Stimulated activated CD8-positive, alpha-beta memory T cell treated with anti-CD3 and anti-CD28 coated beads, Interleukin-7, amount 100 ng/mL, for 24 hours (primary cell): ENCODE data around the gene LCE1C.

Source experiments
- DNase-seq: peaks from one replicate; pipeline ENCODE4 v3.0.0-alpha.2; 2020; ENCODE audit warnings: low read depth

Gene LCE1C

DNA sequence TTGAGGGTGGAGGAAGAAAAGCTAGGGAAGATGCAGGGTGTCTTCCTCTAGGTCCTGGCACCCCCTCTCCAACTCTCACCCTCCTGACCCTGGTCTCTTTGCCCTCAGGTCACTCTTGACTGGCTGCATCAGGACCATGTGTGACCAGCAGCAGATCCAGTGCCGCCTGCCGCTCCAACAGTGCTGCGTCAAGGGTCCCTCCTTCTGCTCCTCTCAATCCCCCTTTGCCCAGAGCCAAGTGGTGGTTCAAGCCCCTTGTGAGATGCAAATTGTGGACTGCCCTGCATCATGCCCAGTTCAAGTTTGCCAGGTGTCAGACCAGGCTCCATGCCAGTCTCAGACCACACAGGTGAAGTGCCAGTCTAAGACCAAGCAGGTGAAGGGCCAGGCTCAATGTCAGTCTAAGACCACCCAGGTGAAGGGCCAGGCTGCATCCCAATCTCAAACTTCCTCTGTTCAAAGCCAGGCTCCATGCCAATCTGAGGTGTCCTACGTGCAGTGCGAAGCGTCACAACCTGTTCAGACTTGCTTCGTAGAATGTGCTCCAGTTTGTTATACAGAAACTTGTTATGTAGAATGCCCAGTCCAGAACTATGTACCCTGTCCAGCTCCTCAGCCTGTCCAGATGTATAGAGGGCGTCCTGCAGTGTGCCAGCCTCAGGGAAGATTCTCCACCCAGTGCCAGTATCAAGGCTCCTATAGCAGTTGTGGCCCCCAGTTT, 46.8 kb downstream of the LCE1C start:
- no peak for DNase-seq

DNA sequence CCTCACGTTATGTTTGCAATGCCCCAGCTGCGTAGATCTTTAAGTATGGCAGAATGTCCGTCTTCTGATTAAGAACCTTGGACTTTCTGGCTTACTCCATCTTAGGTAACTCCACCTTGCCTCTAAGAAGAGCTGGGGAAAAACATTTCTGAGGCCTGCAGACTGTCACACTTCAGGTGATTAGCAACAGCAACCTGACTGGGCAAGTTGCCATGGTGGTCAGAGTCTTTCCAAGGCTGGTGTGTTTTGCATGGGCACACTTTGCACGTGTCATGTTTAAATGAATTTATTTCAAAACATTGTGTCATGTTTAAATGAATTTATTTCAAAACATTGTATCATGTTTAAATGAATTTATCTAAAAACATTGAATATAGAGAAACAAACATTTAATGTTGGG, 47.8 kb downstream of the LCE1C start:
- no peak for DNase-seq

DNA sequence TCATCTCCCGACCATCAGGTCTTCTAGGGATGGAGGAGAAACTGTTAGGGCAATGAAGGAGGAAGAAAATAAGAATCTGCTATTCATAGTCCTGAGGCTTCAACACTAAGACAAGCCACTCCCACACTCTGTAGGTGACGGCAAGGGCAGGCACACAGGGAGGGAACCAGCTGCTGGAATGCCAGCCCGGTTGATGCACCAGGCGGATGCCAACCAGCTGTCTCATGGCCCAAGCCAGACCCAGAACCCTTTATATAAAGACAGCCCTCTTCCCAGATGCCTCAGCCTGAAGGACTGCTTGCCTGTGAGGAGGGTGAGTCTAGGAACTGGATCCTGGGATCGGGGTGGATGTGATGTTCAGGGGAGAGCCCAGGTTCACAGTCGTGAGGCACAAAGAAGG, 48.7 kb downstream of the LCE1C start, which contains the start of gene KPRP:
TSS of gene KPRP (plus strand) at position 279 of the 400 bp plus-strand sequence. CDS start 1,564 bp downstream, outside the sequence.
- DNase-seq: no peak

DNA sequence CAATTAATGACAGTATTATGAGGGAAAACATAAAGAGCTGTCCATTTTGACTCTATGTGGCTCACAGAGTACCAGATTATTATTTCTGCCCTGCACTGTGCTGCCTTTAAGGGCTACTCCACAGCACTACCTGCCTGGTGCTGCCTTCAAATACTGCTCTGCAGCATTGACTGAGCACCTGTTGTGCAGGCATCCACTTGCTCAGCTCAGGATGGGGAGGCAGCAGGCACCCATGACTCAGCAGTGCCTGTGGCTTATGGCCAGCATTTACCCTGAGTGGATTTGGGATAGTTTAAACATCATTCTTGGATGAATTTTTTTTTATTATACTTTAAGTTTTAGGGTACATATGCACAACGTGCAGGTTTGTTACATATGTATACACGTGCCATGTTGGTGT, 49.6 kb downstream of the LCE1C start:
- no peak for DNase-seq
